Islet of Langerhans (tissue), 1 donor: ENCODE data around the gene CCAR1.
"Not testable (repeated sequence)": the region's sequence is repeated elsewhere in the genome, so short reads cannot be mapped to it uniquely, and the experiment has no call there.

Experiments
- FAIRE-seq: peaks from one replicate; lab custom pipeline; 2011; peaks lifted over from hg19 to GRCh38; lab: Jason Lieb, UNC

CCAR1 gene, protein sequence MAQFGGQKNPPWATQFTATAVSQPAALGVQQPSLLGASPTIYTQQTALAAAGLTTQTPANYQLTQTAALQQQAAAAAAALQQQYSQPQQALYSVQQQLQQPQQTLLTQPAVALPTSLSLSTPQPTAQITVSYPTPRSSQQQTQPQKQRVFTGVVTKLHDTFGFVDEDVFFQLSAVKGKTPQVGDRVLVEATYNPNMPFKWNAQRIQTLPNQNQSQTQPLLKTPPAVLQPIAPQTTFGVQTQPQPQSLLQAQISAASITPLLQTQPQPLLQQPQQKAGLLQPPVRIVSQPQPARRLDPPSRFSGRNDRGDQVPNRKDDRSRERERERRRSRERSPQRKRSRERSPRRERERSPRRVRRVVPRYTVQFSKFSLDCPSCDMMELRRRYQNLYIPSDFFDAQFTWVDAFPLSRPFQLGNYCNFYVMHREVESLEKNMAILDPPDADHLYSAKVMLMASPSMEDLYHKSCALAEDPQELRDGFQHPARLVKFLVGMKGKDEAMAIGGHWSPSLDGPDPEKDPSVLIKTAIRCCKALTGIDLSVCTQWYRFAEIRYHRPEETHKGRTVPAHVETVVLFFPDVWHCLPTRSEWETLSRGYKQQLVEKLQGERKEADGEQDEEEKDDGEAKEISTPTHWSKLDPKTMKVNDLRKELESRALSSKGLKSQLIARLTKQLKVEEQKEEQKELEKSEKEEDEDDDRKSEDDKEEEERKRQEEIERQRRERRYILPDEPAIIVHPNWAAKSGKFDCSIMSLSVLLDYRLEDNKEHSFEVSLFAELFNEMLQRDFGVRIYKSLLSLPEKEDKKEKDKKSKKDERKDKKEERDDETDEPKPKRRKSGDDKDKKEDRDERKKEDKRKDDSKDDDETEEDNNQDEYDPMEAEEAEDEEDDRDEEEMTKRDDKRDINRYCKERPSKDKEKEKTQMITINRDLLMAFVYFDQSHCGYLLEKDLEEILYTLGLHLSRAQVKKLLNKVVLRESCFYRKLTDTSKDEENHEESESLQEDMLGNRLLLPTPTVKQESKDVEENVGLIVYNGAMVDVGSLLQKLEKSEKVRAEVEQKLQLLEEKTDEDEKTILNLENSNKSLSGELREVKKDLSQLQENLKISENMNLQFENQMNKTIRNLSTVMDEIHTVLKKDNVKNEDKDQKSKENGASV

DNA sequence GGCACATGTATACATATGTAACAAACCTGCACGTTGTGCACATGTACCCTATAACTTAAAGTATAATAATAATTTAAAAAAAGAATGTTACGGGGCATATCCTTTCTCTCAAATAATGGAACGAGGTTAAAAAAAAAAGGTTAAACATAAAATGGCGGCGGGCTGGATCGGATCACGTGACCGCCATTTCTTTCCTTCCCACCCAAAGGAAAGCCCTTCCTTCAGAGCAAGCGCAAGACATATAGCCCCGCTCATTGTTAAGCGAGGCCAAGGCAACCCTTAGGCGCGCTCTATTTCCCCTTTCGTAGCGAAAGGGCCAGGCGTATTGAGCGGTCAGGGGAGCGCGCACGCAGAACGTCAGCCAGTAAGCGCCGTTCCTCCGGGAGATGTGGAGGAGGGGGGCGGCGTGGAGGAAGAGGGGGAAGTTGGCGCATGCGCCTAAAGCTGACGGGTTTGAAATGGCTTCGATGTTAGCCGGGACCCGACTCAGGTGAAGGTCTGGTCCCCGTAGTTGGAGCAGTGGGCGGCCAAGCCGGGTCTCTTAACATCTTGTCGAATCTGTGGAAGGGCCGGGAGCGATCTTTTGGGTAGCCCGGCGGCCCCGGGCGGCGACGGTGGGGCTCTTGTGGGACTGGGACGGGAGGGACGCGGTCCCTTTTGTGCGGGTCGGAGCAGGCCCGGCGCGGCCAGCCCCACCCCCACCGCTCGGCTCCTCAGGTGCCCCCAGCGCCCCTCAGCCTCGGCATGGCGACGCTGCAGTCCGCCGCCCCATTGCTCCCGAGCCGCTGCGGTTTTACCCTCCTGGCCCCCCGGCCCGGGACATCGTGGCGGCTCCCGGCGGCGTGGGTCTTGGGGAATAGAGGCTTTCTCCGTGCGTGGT, at the start of gene CCAR1:
Gene CCAR1 (plus strand): TSS at position 447 of the 880 bp plus-strand sequence. CDS start 1,266 bp downstream, outside the sequence.
- peak; percentile 21 for FAIRE-seq

- FAIRE-seq, result no peak
Measured at GRCh38 chr10:68684413-68684812, 36.6 kb upstream of the CCAR1 start.

GRCh38 chr10:68696018-68696417, 25.0 kb upstream of the CCAR1 start:
- FAIRE-seq, result no peak

DNA sequence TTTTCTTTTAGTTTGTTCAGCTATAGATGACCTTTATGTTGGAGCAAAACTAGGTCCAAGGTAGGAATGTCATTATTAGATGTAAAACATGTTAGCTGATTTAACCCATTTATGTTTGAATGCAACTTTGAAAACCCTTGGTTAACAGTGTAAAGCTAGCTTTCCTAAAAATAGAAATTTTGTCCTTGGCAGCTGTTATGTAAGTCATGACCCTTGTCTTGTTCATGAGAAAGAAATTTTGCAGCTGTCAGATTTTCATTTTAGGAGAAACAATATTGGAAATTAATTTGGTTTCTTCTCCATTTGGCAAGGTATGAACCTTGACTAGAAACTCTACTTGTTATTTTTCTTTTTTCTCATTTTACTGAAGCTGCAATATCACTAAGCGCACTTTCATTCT, 23.9 kb upstream of the CCAR1 start:
- no peak for FAIRE-seq

DNA sequence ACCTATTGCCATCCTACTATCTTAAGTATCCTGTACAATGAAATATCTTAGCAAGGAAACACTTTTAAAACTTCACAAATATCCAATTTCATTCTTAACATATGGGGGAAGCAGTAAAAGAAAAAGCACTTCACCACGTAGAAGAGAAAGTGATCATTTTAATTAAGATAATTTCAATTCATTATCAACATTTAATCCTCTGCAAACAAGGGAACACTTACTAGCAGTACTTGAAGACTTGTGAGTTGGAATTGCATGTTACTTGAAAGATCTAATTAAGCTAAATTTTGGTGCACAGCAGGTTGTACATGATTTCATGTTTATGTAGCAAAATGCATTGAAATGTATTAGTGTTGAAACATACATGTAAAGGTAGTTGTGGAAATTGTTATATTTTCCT, 20.8 kb upstream of the CCAR1 start:
- no peak for FAIRE-seq

DNA sequence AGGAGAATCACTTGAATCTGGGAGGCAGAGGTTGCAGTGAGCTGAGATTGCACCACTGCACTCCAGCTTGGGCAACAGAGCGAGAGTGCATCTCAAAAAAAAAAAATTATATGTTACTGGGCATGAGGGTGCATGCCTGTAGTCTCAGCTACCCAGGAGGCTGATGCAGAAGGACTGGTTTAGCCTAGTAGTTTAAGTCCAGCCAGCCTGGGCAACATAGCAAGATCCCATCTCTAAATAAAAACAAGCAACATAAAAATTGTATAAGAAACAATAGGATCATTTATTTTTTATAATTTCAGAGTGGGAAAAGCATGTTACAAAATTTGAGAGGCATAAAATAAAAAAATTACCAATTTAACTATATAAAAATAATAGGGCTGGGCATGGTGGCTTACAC, 15.5 kb upstream of the CCAR1 start:
- no peak for FAIRE-seq

- not testable (repeated sequence) for FAIRE-seq
Measured at GRCh38 chr10:68708987-68709386, 12.1 kb upstream of the CCAR1 start.

GRCh38 chr10:68713065-68713464, 8.0 kb upstream of the CCAR1 start:
- not testable (repeated sequence) for FAIRE-seq

DNA sequence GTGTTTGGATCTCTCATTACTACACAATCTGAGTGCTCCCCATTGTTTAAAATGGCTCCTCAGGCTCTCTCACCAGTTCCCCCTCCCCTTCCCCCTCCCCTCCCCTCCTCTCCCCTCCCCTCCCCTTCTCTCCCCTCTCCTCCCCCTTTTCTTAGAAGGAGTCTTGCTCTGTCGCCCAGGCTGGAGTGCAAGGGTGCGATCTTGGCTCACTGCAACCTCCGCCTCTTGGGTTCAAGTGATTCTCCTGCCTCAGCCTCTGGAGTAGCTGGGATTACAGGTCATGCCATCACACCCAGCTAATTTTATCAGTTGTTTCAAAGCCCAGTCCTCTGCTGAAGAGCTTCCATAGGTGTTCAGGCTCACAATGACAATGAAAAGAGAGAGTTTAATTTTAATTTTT, 3.6 kb upstream of the CCAR1 start:
- no peak for FAIRE-seq

- FAIRE-seq, result no peak
Measured at GRCh38 chr10:68721673-68722335, 765 bp downstream of the CCAR1 start.

GRCh38 chr10:68725016-68725415, 4.0 kb downstream of the CCAR1 start:
- no peak for FAIRE-seq

- no peak for FAIRE-seq
Measured at GRCh38 chr10:68727146-68727545, 6.1 kb downstream of the CCAR1 start.

GRCh38 chr10:68732651-68733050, 11.6 kb downstream of the CCAR1 start:
- FAIRE-seq, result no peak

DNA sequence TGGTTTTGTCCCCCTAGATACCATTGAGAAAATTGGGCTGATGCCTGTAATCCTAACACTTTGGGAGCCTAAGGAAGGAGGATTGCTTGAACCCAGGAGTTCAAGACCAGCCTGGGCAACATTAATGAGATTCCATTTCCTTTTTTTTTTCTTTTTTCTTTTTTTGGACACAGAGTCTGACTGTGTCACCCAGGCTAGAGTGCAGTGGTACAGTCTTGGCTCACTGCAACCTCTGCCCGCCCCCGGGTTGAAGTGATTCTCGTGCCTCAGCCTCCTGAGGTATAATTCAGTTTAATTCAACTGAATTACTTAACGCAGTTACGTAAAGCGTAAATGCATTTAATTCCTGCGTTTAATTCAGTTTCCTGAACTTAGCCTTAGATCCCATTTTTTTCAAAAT, 13.3 kb downstream of the CCAR1 start:
- FAIRE-seq, result no peak

GRCh38 chr10:68735119-68735518, 14.1 kb downstream of the CCAR1 start:
- no peak for FAIRE-seq

DNA sequence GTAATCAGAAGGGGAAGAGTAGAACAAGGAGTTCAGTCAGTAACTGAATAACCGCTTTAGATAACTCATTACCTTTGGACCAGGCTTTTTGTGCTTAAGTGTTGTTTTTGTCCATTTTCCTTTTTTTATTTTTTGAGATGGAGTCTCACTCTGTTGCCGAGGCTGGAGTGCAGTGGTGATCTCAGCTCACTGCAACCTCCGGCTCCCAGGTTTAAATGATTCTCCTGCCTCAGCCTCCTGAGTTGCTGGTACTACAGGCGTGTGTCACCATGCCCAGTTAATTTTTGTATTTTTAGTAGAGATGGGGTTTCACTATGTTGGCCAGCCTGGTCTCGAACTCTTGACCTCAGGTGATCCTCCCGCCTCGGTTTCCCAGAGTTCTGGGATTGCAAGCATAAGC, 14.7 kb downstream of the CCAR1 start:
- not testable (repeated sequence) for FAIRE-seq

GRCh38 chr10:68740676-68741075, 19.6 kb downstream of the CCAR1 start:
- not testable (repeated sequence) for FAIRE-seq

GRCh38 chr10:68742397-68742796, 21.4 kb downstream of the CCAR1 start:
- no peak for FAIRE-seq

DNA sequence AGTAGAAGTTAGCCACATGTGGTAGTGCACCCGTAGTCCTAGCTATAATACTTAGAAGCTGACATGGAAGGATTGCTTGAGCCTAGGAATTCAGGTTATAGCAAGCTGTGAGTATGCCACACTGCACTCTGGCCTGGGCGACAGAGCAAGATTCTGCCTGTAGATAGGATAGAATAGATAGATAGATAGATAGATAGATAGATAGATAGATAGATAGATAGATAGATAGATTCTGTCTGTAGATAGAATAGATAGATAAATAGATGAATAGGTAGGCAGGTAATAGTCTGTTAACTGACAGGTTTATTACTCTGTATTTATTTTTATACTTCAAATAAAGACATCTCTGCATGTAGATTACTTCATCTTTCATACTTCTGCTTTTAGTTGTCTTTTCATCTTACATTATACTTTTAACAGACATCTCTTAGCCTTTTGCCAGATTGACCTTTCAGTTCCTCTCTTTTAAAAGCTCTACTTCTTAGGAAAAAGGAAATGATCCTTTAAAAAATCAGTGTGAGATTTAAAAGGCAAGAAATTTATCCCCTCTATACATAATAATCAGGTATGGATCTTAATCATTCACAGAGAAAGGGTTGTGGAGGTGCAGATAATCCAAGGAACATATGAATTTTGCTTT, 31.8 kb downstream of the CCAR1 start:
- no peak for FAIRE-seq

DNA sequence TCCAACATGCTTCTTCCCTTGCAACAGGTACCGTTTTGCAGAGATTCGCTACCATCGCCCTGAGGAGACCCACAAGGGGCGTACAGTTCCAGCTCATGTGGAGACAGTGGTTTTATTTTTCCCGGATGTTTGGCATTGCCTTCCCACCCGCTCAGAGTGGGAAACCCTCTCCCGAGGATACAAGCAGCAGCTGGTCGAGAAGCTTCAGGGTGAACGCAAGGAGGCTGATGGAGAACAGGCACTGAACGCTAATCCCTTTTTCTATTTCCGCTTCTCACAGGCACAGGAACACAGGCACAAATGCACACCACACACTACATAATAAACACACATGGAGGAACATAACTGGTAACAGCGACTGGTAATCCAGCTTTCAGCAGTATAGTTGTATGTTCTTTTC, 35.2 kb downstream of the CCAR1 start:
- FAIRE-seq, result no peak

- FAIRE-seq, result no peak
Measured at GRCh38 chr10:68756766-68757165, 35.7 kb downstream of the CCAR1 start.
